ENCODE measurements around the gene ASB10.

ASB10 gene

DNA sequence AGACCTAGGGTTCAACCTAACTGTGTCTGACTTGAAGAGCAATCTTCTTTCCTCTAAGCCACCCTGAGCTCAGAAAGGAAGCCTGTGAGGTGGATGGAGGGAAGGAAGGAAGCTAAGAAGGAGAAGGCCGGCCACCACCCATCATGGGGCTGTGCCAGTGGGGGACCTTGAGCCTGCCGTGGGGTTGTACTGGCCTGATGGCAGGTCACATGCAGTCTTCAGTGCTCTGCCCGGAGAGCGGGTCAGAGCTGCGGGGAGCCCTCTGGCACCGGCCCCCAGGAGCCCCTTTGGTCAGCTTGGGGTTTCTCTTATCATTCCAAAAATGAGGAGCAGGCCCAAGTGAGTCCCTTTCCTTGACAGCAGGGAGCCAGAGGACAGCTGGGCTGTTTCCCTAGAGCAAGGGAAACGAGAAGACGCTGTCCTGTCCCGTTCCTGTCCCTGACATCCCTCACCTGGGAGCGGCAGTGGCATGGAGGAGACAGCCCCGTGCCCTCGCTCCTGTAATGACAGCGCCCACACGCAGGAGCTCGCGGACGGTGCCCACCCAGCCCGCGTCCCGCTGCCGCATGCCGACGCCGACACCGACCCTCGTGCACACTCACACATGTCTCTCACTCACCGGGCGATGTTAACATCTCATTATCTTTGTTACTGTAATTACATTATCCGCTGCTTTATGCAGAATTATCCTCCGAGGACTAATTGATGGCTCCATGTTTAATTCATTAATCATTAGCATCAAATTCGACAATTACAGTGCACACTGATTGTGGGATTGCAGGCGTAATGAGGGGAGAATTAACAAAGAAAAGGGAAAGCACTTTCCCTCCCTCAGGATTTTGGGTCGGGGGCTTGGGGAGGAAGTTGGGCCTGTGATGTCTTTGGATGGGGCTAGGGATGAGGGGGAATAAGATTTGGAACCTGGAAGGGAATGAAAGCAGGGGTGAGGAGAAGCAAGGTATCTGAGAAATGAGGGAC is 50.9 kb downstream of the ASB10 start:
- DNase-seq (ENCODE audit: low spot score), result no peak

DNA sequence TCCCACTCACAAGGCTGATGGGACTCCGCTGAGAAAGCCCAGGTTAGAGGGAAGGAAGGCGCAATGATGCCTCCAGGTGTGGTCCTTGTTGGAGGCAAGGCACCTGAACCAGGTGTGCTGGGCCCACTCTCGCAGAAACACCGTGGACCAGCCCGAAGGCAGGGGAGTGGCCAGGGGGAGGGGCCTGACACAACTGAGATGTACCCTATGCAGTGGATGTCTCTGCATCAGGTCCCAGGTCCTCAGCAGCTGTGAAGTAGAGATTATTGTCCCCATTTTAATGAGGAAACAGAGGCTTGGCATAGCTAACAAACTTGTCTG is 51.6 kb downstream of the ASB10 start:
- no peak for DNase-seq (ENCODE audit: low spot score)

DNA sequence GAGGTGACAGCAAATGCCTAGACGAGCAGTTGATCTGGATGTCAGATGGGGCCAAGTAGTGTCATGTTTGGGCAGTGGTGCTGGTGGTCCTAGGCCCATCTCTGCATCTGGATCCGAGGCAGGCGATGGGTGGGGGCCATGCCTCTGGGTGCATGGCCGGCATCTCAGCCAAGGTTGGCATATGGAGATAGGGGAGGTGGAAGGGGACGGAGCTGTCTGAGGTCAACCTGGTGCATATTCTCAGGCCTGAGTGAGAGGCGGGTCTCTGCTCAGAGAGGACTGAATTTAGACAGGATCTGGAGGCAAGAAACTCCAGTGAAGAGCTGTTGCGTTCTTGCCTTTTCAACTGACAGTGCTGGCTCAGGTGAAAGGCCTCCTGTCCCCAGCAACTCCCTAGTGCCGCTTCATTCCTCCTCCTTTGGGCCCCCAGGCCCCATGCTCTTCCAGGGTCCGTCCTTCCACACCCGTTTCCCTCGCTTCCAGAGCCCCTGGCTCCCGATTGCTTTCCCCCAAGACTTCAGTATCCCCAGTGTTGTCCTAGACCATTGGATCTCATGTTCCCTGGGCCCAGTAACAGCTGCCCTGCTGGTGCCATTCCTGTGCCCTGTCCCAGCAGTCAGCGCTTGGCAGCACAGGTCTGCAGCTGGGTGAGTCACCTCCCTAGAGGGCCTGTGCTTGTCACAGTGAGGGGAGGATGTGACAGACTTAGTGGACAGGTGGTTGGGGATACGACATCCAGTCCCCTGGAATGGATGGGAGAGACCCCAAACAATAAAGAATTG is 52.1 kb downstream of the ASB10 start:
- DNase-seq (ENCODE audit: low spot score), result no peak

DNA sequence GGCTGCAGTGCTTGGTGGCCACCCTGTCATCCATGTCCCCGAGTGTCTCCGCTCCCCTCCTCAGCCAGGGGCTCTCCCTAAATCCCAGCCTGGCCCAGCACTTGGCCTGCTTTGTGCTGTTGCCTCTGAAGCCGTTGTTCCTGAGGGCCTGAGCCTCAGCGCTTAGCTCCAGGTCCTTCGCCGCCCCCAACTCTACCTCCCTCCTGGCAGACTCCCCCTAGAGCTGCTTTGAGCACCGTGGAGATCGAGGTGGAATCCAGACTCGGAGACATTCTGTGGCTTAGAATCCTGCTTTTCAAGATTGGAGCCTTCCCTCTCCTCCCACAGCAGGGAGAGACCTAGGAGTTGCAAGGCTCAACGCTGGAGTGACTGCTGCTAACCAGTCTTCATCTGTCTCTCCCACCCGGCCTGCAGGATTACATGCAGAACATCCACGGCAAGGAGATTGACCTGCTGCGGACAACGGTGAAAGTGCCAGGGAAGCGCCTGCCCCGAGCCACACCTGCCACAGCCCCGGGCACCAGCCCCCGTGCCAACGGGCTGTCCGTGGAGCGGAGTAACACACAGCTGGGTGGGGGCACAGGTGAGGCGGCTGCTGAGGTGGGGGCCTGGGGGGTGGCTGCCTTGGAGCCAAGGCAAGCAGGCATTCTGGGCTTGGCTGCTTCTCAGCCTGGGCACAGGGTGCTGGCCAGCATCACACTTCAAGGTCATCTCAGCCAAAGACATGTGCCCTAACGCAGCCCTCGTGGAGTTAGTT is 52.9 kb downstream of the ASB10 start:
- DNase-seq (ENCODE audit: low spot score), result no peak

DNA sequence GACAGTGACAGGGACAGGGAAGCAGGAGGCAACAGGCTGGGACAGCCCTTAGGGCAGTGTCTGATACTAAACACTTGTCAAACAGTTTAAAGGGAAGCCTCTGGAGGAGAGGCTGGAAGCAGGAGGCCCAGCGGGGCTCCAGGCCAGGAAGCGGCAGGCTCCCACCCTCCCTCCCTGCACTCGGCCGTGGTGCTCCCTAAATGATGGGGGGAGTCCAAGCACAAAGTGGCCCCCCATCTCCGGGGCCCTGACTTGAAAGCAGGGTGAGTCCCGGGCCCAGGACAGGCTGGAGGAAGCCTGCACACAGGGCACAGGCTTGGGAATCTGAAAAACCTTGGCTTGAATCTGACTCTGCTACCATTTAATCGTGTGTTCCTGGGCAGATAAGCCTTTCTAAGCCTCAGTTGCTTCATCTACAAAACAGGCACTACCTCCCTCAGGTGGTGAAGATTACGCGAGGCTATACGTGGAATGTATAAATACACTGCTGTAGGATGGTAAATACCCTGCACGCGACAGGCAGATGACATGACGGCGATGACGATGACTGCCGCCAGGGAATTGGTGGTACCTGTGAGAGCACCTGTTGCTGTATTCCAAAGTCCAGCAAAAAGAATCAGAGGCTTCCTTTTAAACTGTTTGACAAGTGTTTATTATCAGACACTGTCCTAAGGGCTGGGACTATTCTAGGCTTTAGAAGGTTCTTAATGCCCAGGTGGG is 53.6 kb downstream of the ASB10 start:
- no peak for DNase-seq (ENCODE audit: low spot score)

DNA sequence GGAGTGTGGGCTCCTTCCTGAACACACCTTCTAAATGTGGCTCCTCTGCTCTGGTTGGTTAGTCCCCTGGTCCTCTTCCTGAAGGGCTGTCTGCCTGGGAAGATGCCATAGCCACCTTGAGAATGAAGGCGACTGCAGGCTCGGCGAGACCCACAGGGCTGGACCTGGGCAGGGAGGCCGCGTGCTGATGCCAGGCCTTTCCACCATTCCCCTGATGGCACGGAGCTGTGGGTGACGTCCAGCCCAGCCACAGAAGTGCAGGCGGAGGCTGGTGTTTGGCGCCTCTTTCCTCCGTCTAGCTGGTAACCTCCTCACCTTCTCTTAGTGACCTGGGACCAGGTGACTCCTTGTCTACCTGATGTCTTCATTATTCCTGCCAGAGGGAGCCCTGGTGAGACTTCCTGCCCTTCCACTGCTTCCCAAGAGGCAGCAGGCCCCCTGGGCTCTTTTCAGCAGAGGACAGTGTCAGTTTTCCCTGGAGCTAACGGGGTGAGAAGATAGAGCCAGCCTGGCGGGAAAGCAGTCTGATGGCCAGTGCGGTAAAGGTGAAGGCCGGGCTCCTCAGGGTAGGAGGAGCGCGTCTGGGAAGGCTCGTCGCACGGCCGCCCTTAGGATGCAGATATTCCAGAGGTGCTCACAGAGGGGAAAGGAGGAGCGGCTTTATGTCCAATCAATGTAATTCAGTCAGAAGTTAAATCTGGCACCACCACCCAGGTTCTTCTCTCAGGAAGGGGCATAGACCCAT is 54.4 kb downstream of the ASB10 start:
- DNase-seq (ENCODE audit: low spot score), result no peak

DNA sequence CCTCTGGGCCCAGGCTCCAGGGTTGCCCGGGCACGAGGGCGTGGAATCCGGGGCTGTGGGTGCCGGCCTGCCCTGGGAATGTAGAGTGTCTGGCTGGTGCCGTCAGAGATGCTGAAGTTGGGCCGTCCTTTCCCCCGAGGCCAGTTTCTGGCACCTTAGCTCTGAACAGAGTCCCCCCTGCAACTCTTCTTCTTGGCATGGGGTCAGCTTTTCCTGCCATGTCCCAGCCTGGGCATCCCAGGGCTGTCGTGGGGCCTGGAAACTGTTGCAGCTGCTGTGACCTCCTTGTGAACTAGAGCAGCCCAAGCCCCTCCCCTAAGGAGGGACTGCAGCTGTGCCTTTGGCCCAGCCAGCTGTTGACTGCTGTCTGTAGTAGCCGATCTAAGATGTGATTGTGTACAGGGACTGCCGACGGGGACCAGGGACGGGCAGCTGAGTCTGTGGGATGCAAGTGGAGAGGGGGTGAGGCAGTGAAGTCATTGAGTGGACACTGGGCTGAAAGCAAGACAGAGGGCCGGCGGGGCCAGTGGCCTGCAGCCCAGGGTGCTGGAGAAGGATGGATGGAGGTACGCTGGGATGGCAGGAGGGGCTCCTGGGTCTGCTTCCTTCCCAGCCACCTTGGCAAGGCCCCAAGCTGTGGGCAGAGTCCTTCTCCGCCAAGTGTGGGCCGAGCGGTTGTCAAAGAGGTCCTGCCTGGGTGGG is 55.3 kb downstream of the ASB10 start:
- DNase-seq (ENCODE audit: low spot score), result no peak

DNA sequence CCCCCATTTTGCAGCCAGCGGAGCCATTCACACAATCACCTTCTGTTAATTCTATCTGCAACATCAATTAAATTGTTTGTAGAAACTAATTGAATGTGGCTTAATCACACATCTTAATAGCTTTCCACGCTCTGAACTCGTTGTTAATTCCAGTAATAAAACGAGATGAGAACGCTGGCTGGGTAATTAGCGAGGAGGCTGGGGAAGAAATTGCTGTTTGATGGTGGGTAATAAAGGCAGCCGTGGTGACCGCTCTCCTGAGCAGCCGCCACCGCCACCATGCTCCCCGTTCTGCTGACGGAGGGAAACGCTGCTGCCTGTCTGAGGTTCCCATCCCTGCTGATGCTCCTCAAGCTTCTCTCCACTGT is 55.8 kb downstream of the ASB10 start:
- no peak for DNase-seq (ENCODE audit: low spot score)

DNA sequence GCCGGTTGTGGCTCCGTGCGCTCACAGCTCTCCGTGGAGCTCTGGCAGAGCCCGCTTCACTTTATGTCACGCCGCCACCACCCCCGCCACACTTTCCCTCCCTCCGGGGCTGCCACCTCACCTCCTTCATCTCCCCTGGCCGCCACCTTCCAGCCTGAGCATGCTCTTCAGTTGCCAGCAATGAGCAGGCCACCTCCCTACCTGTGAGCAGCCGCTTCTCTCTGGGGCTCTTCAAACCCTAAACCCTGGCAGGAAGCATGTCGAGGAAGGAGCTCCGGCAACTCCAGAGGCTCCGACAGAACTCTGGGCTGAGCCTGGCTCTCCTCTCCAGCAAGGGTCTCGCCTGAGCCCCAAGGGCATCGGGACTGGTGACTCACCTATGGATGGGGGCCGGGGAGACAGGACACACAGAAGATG is 56.3 kb downstream of the ASB10 start:
- DNase-seq (ENCODE audit: low spot score), result no peak

DNA sequence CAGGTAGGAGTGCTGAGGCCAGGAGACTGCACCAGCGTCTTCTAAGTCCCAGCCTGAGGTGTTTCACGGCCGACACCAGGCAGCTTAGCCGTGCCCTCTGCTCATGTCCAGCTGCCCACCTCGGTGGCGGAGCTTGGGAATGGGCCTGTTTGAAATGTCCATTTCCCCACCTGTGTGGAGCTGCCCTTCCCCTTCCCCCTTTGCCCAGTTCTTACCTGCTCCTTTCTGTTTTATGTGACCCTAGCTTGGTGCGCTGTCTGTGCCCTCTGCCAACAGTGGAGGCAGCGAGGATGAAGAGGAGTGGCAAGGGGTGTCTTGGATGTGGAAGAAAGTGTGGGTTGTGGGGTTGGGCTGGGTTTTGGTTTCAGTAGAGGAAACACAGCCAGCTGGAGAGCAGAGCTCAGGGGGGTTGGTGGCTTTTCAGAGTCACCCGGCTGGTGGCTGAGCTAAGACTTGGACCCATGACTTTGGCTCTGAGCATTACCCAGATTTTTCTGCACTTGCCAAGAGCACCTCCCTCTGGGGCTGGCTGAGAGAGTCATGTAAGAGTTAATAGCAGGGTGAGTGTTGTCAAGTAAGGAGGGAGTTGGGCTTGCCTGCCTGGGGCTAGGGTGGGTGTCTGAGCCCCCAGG is 57.0 kb downstream of the ASB10 start:
- no peak for DNase-seq (ENCODE audit: low spot score)

DNA sequence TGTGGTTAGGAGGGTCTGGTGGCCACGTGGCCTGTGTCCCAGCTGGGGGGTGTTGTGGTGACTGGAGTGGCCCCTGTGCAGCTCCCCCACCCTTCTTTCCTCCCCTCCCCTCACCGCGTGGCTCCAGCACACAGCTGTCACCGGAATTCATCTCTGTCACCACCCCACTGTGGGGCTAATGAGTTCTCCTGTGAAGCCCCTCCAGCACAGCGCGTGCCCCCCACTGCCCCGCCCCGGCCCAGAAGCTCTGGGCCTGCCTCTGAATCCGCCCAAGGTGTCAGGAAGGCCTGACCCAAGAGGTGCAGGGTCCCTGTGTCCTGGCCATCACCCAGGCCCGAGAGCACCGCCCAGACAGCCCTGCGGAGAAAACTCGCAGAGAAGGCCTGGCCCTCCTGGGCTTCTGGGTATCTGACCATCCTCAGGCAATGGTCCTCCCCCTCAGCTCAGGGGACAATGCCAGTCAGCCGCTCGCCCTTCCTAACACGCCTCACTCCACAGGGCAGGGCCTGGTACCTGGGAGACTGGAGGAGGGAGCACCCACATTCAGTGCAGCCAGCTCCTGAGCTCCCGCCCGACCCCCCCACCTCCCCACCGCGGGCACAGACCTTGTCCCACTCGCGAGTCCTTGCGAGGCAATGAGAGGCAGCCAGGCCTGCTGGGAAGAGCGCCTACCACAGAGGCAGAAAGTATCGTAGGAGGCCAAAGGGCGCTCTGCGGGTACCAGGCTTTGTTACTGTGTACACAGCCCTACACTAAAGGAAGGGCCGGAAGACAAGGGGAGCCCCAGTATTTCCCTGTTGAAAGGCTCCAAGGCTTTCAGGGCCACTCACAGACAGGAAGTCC is 57.7 kb downstream of the ASB10 start:
- DNase-seq (ENCODE audit: low spot score), result no peak

DNA sequence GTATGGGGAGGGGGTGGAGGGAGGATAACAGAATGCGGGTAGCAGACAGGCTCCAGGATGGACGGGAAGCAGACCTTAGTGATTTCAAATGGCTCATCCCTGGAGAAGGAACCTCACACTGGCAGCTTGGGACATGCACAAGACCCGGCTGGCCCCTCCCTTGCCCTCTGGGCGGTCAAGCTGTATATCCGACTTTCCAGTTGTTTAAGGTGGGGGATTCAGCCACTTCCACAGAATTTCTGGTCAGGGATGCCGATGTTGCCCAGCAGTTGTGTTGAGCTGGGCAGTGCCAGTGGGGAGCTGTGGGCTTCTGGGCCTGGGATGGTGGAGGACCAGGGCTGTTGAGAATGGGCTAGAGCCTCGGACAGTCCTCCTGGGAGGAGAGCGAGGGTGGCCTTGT is 58.3 kb downstream of the ASB10 start:
- no peak for DNase-seq (ENCODE audit: low spot score)

DNA sequence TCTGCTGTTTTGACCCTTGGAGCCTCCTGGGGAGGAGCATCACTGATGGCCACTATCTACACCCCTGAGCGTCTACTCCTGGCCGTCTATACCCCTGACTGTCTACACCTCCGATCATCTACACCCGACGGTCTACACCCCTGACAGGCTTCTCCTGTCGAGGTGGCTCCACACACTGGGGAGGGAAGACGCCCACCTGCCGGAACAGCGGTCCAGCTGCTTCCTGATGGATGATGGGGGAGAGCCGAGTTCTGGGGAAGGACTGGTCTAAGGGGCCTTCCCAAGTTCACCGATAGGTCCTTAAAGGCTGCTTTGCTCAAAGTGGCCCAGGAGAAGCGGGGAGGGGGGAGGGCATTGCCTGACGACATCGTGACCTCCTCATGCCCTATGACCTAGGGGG is 58.9 kb downstream of the ASB10 start:
- no peak for DNase-seq (ENCODE audit: low spot score)

DNA sequence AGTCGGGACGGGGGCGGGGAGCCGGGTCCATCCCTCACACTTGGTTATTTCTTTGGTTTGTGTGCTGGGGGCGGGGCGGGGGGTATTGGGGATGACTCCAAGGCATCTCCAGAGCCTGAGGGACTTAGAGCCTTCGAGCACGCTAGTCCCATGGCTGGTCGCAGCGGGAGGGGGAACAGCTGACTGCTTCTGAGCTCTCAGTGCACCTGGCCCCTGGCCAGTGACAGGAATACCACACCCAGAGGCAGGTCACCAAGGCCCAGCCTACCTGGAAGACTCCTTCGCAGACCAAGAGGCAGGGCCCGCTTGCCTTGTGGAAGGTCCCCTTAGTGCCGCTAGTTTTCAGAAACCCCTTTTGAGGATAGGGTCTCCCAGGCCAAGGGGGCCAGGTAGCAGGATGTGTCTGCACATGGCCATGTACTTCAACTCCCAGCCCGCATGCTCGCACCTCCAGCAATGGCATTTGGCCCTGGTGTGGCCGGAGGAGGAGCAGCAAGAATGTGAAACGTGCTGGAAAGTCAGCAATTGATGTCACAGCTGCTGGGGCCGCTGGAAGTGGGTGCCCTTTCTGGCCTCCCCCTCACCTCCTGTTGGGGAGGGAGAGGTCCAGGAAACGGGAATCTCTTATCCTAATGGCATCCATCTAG is 60.4 kb downstream of the ASB10 start:
- peak; percentile 77 for DNase-seq (ENCODE audit: low spot score)

DNA sequence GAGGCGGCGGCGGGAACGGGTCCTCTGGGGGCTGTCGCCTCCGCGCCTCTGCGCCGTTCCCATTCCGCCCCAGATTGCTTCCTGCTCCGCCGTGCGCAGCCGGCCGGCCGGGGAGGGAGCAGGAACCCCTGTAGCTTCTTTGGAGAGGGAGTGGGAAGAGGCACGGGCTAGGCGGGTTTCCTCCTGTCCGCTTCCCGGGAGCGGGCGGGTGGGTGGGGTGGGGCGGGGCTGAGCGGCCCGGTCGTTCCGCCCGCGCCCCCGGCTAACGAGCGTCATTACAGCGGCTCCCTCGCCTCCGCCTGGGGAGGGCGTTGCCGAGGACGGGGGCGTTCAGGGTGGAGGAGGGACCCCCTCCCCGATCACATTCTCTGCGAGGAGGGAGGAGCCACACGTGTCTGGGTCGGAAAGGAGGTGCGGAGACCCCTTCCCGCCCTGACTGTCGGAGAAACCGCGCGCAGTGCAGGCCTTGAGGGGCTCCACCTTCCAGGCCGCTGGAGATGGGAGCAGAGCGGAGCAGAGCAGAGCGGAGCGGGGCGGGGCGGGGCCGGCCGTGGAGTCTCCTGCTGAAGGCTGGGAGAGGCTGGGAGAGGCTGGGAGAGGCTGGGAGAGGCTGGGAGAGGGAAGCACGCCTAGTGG is 61.1 kb downstream of the ASB10 start:
- DNase-seq (ENCODE audit: low spot score), result peak; percentile 88
